ENCODE results near the gene POMT1. TPM values are rescaled to one million over a fixed set of nuclear protein-coding genes. Genes with fewer than 3 reads are reported as not detected.

The POMT1 gene
- total RNA-seq, 1 experiment from 2014 or later, result 58.0 TPM

DNA sequence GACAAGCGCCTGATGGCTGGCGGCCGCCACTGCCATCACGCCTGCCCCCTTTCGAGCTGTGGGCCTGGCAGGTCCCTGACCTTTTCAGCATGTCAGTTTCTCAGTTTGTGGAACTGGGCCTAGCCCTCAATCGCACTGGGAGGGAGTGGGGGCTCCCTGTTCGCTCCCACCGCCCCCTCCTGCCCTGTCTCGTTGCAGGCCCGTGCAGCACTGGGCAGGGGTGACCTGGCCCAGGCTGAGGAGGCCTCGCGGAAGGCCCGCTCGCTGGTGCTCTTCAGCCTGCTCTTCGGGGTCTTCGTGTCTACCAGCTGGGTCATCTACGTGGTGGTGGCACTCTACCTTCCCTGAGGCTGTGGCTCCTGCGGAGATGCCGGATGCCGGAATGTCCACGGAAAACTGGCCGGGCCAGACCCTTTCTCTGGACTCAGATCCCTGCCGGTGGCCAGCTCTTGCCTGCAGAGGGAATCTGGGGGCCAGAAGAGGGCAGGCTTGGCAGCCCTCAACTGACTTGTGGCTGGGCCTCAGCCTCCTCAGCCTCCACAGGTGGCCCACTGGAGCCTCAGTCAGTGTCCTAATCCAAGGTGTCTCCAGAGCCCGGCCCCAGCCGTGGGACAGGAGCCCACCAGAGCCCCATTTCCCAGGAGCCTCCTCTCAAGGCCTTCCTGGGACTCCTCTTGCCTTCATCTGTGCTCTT is 55.3 kb downstream of the POMT1 start:
- Histone ChIP-seq H3K36me3 (ENCODE audit: control insufficient read depth, insufficient read depth, low read length) (no peaks in the 10 kb centered on the region), H3K27me3 (ENCODE audit: control insufficient read depth, insufficient read depth, low read length) (no peaks in the 10 kb centered on the region), H3K27ac (ENCODE audit: low read length) (no peak overlapping the region), H3K4me3 (ENCODE audit: low read depth in 2 of 2, low read length in 2 of 2) (no peak overlapping the region), H3K9me3 (ENCODE audit: control insufficient read depth, insufficient read depth, low read depth, low read length) (0 out of 2 replicates have a peak, but pooled peaks cover 2% of the 10 kb centered on the region), H3K4me1 (ENCODE audit: control insufficient read depth, insufficient read depth, low read length) (no peaks in the 10 kb centered on the region)
- TF ChIP-seq, protein P1, sequence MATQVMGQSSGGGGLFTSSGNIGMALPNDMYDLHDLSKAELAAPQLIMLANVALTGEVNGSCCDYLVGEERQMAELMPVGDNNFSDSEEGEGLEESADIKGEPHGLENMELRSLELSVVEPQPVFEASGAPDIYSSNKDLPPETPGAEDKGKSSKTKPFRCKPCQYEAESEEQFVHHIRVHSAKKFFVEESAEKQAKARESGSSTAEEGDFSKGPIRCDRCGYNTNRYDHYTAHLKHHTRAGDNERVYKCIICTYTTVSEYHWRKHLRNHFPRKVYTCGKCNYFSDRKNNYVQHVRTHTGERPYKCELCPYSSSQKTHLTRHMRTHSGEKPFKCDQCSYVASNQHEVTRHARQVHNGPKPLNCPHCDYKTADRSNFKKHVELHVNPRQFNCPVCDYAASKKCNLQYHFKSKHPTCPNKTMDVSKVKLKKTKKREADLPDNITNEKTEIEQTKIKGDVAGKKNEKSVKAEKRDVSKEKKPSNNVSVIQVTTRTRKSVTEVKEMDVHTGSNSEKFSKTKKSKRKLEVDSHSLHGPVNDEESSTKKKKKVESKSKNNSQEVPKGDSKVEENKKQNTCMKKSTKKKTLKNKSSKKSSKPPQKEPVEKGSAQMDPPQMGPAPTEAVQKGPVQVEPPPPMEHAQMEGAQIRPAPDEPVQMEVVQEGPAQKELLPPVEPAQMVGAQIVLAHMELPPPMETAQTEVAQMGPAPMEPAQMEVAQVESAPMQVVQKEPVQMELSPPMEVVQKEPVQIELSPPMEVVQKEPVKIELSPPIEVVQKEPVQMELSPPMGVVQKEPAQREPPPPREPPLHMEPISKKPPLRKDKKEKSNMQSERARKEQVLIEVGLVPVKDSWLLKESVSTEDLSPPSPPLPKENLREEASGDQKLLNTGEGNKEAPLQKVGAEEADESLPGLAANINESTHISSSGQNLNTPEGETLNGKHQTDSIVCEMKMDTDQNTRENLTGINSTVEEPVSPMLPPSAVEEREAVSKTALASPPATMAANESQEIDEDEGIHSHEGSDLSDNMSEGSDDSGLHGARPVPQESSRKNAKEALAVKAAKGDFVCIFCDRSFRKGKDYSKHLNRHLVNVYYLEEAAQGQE (IDR thresholded peaks at IDR 0.05; ENCODE audit: insufficient read depth in 1 of 2, low read depth in 2 of 2, low read length in 1 of 2), result no peak
- TF ChIP-seq, protein P2, sequence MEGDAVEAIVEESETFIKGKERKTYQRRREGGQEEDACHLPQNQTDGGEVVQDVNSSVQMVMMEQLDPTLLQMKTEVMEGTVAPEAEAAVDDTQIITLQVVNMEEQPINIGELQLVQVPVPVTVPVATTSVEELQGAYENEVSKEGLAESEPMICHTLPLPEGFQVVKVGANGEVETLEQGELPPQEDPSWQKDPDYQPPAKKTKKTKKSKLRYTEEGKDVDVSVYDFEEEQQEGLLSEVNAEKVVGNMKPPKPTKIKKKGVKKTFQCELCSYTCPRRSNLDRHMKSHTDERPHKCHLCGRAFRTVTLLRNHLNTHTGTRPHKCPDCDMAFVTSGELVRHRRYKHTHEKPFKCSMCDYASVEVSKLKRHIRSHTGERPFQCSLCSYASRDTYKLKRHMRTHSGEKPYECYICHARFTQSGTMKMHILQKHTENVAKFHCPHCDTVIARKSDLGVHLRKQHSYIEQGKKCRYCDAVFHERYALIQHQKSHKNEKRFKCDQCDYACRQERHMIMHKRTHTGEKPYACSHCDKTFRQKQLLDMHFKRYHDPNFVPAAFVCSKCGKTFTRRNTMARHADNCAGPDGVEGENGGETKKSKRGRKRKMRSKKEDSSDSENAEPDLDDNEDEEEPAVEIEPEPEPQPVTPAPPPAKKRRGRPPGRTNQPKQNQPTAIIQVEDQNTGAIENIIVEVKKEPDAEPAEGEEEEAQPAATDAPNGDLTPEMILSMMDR (IDR thresholded peaks at IDR 0.05), result no peak; the same call in 1 of the 2 replicates
- TF ChIP-seq POLR2AphosphoS5 (IDR thresholded peaks at IDR 0.05; ENCODE audit: low read depth, low read length), result no peak
- TF ChIP-seq TCF7L2 (IDR thresholded peaks at IDR 0.05; ENCODE audit: low read depth, low read length), result no peak
- TF ChIP-seq SIN3A (IDR thresholded peaks at IDR 0.05; ENCODE audit: borderline replicate concordance, insufficient read depth, low read depth, low read length), result no peak
- ChIA-PET CTCF (no interaction called here), POLR2A (no interaction called here)
- no TSS peak for BruUV-seq (replicated peaks)
- in situ Hi-C loops (cut with HindIII; ENCODE audit: low pct_unique_long_range_greater_than_20kb, low sequenced_read_pairs), result no loop called here
- ATAC-seq, result no peak
- no peak for DNase-seq (ENCODE audit: low read depth, low spot score)
- intact Hi-C loops (cut with micrococcal nuclease; ENCODE audit: unreplicated experiment), result no loop called here

DNA sequence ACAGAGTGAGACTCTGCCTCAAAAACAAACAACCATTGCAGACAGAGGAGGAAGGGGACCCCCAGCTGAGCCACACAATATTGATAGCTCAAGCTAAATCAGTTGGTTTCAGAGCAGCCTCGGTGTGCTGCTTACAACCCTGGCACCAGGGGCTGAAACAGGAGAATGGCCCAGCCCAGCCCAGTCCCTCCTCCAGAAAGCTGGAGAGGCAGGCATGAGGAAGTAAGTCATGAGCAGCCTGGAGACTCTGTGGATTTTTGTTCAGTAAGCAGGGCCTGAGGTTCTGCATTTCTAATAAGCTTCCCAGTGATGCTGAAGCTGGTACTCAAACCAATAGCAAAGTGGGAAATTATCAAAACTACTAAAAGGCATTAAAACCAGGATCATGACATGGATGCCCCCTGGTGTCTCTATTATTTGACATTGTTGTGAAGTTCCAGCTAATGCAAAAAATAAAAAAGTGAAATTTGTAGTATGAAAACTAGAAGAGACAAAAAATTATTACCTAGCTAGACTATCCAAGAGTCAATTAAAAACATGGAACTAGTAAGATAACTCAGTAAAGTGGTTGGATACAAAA is 56.8 kb downstream of the POMT1 start:
- BruUV-seq (replicated peaks), result no TSS peak
- intact Hi-C loops (cut with micrococcal nuclease; ENCODE audit: unreplicated experiment), result no loop called here
- TF ChIP-seq, protein P1 (IDR thresholded peaks at IDR 0.05; ENCODE audit: insufficient read depth in 1 of 2, low read depth in 2 of 2, low read length in 1 of 2), result no peak
- TF ChIP-seq, protein P2 (IDR thresholded peaks at IDR 0.05), result no peak
- TF ChIP-seq SIN3A (IDR thresholded peaks at IDR 0.05; ENCODE audit: borderline replicate concordance, insufficient read depth, low read depth, low read length) (no peak), POLR2AphosphoS5 (IDR thresholded peaks at IDR 0.05; ENCODE audit: low read depth, low read length) (no peak), TCF7L2 (IDR thresholded peaks at IDR 0.05; ENCODE audit: low read depth, low read length) (no peak)
- in situ Hi-C loops (cut with HindIII; ENCODE audit: low pct_unique_long_range_greater_than_20kb, low sequenced_read_pairs), result no loop called here
- Histone ChIP-seq H3K36me3 (ENCODE audit: control insufficient read depth, insufficient read depth, low read length) (no peaks in the 10 kb centered on the region), H3K27ac (ENCODE audit: low read length) (no peak overlapping the region), H3K9me3 (ENCODE audit: control insufficient read depth, insufficient read depth, low read depth, low read length) (0 out of 2 replicates have a peak, but pooled peaks cover 2% of the 10 kb centered on the region), H3K4me1 (ENCODE audit: control insufficient read depth, insufficient read depth, low read length) (no peaks in the 10 kb centered on the region), H3K4me3 (ENCODE audit: low read depth in 2 of 2, low read length in 2 of 2) (no peak overlapping the region), H3K27me3 (ENCODE audit: control insufficient read depth, insufficient read depth, low read length) (no peaks in the 10 kb centered on the region)
- ChIA-PET POLR2A (interaction anchor here (0.6 kb wide), 1 partner anchor 167 kb away, joined by 8 read pairs; no protein-coding TSS in a partner anchor), CTCF (interaction anchor here (0.6 kb wide), 1 partner anchor 167 kb away, joined by 3 read pairs; no protein-coding TSS in a partner anchor)
- DNase-seq (ENCODE audit: low read depth, low spot score) (no peak), ATAC-seq (no peak)
